HG03025 (cell line): ENCODE data around the gene OR9Q2.
"Not testable (repeated sequence)": the region's sequence is repeated elsewhere in the genome, so short reads cannot be mapped to it uniquely, and the experiment has no call there.

Experiments
- ATAC-seq: cut with Tn5 transposase; IDR thresholded peaks from one replicate; pipeline ENCODE4 v1.9.1; 2021; ENCODE audit warnings: mild to moderate bottlenecking, moderate library complexity; ENCODE audit not compliant: unreplicated experiment, low FRiP score

OR9Q2 gene, protein sequence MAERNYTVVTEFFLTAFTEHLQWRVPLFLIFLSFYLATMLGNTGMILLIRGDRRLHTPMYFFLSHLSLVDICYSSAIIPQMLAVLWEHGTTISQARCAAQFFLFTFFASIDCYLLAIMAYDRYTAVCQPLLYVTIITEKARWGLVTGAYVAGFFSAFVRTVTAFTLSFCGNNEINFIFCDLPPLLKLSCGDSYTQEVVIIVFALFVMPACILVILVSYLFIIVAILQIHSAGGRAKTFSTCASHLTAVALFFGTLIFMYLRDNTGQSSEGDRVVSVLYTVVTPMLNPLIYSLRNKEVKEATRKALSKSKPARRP

DNA sequence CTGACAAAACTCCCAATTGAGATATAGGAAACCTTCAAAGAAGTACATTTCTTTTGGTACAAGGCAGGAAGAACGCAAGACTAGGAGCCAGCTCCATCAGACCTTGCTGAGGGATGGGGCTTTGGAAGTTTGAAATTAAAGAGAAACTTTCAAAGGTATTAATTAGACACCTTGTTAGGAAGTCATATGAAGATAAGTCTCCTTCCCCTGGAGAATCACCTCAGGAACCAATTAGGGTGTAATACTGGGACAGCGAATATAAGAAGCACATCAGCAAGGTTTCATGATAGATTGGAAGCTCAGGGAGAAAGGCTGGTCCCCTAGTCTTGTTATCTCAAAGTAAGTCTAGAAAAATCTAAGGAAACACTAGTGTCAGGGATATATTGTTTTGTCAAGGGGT is at the start of gene OR9Q2:
Gene OR9Q2, plus strand, starts transcription at position 301 of the 400 bp plus-strand sequence. CDS start 1,421 bp downstream, outside the sequence.
- ATAC-seq: no peak

DNA sequence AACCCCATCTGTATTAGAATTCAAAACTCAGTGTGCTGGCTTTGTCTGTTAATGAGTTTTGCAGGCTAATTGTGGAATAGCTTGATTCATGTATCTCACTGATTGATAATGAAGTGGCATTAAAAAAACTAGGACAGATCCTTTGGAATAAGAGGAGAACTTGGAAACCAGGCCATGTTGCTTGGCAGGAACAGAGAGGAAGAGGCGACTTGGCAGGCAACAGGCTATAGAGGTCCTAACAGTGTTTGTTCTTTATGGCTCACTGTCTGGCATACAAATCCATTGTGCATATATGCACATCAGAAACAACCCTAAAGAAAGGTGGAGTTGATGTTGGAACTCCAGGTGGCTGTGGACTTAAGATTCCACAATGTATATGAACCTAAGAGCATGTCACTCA is 46.1 kb upstream of the OR9Q2 start:
- no peak for ATAC-seq

GRCh38 chr11:58152781-58153180 is 36.1 kb upstream of the OR9Q2 start:
- no peak for ATAC-seq

DNA sequence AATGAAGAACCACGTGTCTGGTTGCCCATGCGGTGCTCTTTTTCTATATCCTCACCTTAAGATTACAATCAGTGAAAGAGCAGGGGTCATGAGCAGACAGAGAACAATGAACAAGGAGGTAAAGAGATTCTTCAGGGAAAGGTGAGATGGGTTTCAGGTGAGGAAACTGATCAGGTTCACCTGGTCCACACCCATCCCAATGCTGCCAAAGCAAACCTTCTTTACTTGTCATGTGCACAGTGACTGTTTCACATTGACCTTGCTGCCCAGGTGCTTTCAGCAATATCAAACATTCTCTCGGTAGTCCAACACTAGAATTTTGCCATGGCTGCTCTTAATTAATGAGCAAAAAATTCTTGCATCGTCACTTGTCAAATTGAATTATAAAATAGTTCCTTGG is 24.5 kb upstream of the OR9Q2 start:
- ATAC-seq: no peak

- no peak for ATAC-seq
Measured at GRCh38 chr11:58164990-58165389, 23.9 kb upstream of the OR9Q2 start.

DNA sequence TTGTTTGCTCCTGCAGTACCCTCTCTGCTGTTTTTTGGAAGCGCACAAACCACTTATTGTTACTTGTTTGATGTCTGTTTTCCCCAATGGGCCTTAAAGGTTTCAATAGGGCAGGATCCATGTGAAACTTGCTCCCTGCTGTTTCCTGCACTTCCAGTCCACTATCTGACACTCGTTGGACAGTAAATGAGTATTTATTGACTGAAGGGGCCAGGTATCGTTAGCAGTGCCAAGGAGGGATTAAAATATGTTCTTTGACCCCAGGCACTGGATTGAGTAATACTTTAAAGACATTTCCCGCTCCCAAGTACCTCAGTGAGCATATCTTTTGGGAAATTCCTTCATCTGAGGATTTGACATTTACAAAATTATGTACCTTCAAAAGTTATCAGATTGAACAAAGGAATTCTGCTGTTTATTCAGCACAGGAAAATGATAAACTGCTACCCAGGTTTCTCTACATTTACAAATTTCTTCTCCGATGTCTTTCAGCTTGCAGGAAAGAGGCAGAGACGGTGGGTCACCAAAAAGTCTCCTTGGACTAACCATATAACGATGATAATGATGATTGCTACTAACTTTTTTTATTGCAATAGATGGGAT is 23.3 kb upstream of the OR9Q2 start:
- ATAC-seq: no peak

DNA sequence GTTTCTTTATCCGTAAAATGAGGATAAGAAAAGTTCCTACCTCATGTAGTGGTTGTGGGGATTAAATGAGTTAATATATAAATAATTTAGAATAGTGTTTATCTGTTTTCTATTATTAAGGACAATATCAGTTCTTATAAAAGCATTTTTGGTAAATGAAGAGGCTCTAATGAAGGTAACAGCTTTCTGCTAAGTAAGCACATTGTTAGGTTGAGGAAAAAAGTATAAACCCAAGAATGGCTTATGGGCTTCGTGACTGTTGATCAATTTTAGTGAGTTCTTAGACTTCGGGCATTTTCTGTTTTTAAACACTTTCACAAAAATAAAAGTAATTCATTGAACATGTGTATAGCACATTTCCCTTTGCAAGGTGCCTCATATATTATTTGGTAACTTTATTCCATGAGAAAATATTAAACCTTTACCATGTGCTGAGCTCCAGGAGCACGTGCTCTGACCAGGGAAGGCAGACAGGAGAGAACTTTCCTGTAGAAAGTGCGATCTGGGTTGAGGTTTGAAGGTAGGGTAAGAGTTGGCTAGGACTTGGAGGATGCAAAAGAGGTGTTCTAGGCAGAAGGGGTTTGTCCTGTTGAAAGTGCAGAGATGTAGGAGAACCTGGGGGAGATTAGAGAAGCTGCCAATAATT is 11.3 kb upstream of the OR9Q2 start:
- no peak for ATAC-seq

DNA sequence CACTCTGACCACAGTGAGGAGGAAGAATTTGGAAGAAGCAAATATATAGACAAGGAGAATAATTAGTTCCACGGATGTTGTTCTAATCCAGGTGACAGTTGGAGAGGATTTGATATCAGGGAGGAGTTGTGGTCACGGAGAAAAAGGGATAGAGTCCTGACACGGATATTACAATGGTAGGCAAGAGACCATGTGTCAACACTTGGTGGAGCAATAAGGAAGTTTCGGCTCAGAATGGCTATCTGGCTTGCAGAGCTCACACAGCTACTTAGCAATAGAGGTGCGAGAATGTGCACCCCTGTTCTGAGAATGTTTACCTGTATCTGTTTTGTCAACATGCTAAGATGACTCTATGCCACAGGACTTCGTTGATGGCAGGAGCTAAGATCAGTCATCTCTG is 10.4 kb upstream of the OR9Q2 start:
- no peak for ATAC-seq

DNA sequence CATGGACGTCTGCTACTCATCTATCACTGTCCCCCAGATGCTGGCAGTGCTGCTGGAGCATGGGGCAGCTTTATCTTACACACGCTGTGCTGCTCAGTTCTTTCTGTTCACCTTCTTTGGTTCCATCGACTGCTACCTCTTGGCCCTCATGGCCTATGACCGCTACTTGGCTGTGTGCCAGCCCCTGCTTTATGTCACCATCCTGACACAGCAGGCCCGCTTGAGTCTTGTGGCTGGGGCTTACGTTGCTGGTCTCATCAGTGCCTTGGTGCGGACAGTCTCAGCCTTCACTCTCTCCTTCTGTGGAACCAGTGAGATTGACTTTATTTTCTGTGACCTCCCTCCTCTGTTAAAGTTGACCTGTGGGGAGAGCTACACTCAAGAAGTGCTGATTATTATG is 9.2 kb upstream of the OR9Q2 start:
- no peak for ATAC-seq

DNA sequence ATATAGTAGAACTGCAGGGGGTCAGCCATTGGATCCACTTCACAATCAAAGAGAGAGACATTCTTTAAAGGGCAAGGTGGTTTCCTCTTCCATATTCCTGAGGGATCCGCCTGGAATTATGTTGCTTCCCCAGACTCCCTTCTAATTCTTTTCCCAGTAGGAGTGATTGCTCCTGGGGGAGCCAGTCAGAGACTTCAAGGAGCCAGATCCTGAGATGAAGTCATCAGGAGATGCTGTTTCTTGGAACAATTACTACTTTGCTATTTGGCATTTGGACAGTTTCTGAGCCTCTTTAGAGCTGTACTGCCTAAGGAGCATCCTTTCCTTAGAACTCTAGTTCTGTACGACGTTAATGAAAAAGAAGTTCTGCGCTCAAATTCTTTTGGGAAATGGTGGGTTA is 1.9 kb upstream of the OR9Q2 start:
- ATAC-seq: no peak

- no peak for ATAC-seq
Measured at GRCh38 chr11:58192229-58192628, 3.4 kb downstream of the OR9Q2 start.

GRCh38 chr11:58193391-58193790 is 4.5 kb downstream of the OR9Q2 start:
- no peak for ATAC-seq

DNA sequence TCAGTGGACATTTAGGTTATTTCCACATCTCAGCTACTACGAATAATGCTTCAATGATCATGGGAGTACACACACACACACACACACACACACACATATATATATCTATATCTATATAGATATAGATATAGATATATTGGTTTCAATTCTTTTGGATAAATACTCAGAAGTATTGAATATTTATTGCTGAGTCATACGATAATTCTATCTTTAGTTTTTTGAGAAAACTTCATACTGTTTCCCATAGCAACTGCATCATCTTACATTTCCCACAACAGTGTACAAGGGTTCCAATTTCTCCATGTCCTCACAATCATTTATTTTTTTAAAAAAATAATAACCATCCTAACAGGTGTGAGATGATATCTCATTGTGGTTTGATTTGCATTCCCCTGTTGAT is 7.1 kb downstream of the OR9Q2 start:
- ATAC-seq: no peak

- no peak for ATAC-seq
Measured at GRCh38 chr11:58199271-58199670, 10.4 kb downstream of the OR9Q2 start.

GRCh38 chr11:58204042-58204441 is 15.2 kb downstream of the OR9Q2 start, which contains the start of gene OR1S2:
Gene OR1S2, minus strand, starts transcription at chr11:58204142. Its CDS starts 0 bp downstream, at chr11:58204142.
- ATAC-seq: no peak

- not testable (repeated sequence) for ATAC-seq
Measured at GRCh38 chr11:58212420-58212819, 23.6 kb downstream of the OR9Q2 start, which contains the start of gene OR1S1. Gene OR1S1, plus strand, starts transcription at chr11:58212720.

- no peak for ATAC-seq
Measured at GRCh38 chr11:58216476-58216875, 27.6 kb downstream of the OR9Q2 start.

- no peak for ATAC-seq
Measured at GRCh38 chr11:58222721-58223120, 33.9 kb downstream of the OR9Q2 start.

GRCh38 chr11:58227956-58228615 is 39.2 kb downstream of the OR9Q2 start:
- ATAC-seq: no peak
